ENCODE data around the gene PLCL2.

- TF ChIP-seq CTCF (IDR thresholded peaks at IDR 0.05; ENCODE audit: borderline replicate concordance, extremely low read depth, low read length, poor library complexity, severe bottlenecking): no peak
- TF ChIP-seq EZH2 (IDR thresholded peaks at IDR 0.05; ENCODE audit: borderline replicate concordance, low read depth, low read length, severe bottlenecking): no peak
Observed at GRCh38 chr3:16849795-16850194, 35.0 kb upstream of the PLCL2 start.

Data from DND-41 (cell line).